Lung (tissue), 12 donors: ENCODE results near the gene ZNF385A. TPM values are rescaled to one million over a fixed set of nuclear protein-coding genes. Genes with fewer than 3 reads are reported as not detected.

Experiments
- ATAC-seq: fragments of 200-7000 bp; cut with Tn5 transposase; one replicate; pipeline ENCODE4 v1.9.1; 2020; ENCODE audit warnings: moderate number of reproducible peaks; ENCODE audit not compliant: insufficient read depth, low FRiP score
- DNase-seq, 3 donors: peaks; one replicate each; pipeline ENCODE4 v3.0.0-alpha.2; 2013 to 2017
- H3K27ac ChIP-seq, 2 donors: one replicate each; pipeline ENCODE4 v1.5.1; 2013; ENCODE audit warnings: mild to moderate bottlenecking in 2 of 2, moderate library complexity in 2 of 2, control low read depth in 1 of 2, inconsistent platforms in 1 of 2, low read depth in 1 of 2, low read length in 1 of 2
- H3K27me3 ChIP-seq, 3 donors: one replicate each; pipeline ENCODE4 v1.5.1; 2013; ENCODE audit warnings: low read length in 2 of 3; ENCODE audit not compliant: control insufficient read depth in 3 of 3, insufficient read depth in 3 of 3
- H3K36me3 ChIP-seq, 4 donors: one replicate each; pipeline ENCODE4 v1.5.1; 2013; ENCODE audit warnings: low read length in 4 of 4, mild to moderate bottlenecking in 1 of 4, moderate library complexity in 1 of 4; ENCODE audit not compliant: control insufficient read depth in 4 of 4, insufficient read depth in 4 of 4
- H3K4me1 ChIP-seq, 5 donors: one replicate each; pipeline ENCODE4 v1.5.1; 2013; ENCODE audit warnings: low read length in 5 of 5, mild to moderate bottlenecking in 2 of 5, moderate library complexity in 1 of 5; ENCODE audit not compliant: control insufficient read depth in 5 of 5, insufficient read depth in 5 of 5
- H3K4me3 ChIP-seq: one replicate; pipeline ENCODE4 v1.5.1; 2013; ENCODE audit warnings: mild to moderate bottlenecking, control low read depth, moderate library complexity
- H3K9ac ChIP-seq, 2 donors: one replicate each; pipeline ENCODE4 v1.5.1; 2013; ENCODE audit warnings: low read length in 2 of 2, control low read depth in 1 of 2; ENCODE audit not compliant: insufficient read depth in 1 of 2
- H3K9me3 ChIP-seq, 4 donors: one replicate each; pipeline ENCODE4 v1.5.1; 2013; ENCODE audit warnings: low read length in 3 of 4, mild to moderate bottlenecking in 1 of 4, moderate library complexity in 1 of 4; ENCODE audit not compliant: control insufficient read depth in 4 of 4, insufficient read depth in 3 of 4
- CTCF ChIP-seq: IDR thresholded peaks from 2 replicates; pipeline ENCODE4 v1.5.1; 2012; ENCODE audit warnings: mild to moderate bottlenecking; ENCODE audit errors: control extremely low read depth, extremely low read depth
- WGBS, 2 donors: extraction: QIAGEN DNeasy Blood & Tissue Kit; methylation state at CpG; one replicate each; pipeline ENCODE4 v1.1.7; 2013; 5-methylcytosine and 5-hydroxymethylcytosine counted together
- polyA plus RNA-seq, 2 donors: library from polyadenylated mRNA; stranded (reverse); fragments of 200-250 nt; gene quantifications; one replicate each; pipeline ENCODE4 v1.2.1, GENCODE V29; 2013
- total RNA-seq, 2 donors: library from RNA; depleted of rRNA in 1 of 2; stranded (reverse); fragments of >200 nt in 1 of 2; gene quantifications; one replicate each; pipeline ENCODE4 v1.2.1, GENCODE V29; 2014 to 2021
- donor health status: control.
- donor health status: control.
- donor health status: Bipolar disorder and iron deficiency.
- donor health status: healthy.
- donor health status: DM: yes; HTN: yes; CAD: no.

The ZNF385A gene
- total and polyA plus RNA-seq, 4 donors, result 7.6 to 26.1 (median 16.6) TPM

GRCh38 chr12:54377797-54378515, 6.6 kb downstream of the ZNF385A start:
- Histone ChIP-seq H3K4me1 (peaks cover 0 to 27% (median 4%) of the 10 kb centered on the region in 5 donors), H3K36me3 (peaks cover 0 to 9% (median 0%) of the 10 kb centered on the region in 4 donors), H3K9me3 (no peaks in the 10 kb centered on the region), H3K9ac (no peak overlapping the region), H3K27ac (no peak overlapping the region), H3K4me3 (no peak overlapping the region), H3K27me3 (no peaks in the 10 kb centered on the region)
- no peak for TF ChIP-seq CTCF
- WGBS, 2 donors, result 89 to 91% methylated on average over 6 of the region's 6 CpGs
- no peak for ATAC-seq
- DNase-seq, result no peak

GRCh38 chr12:54377007-54377406, 7.5 kb downstream of the ZNF385A start:
- ATAC-seq, result no peak
- 67 to 84% methylated on average over 2 of the region's 2 CpGs for WGBS, 2 donors
- DNase-seq, result no peak

GRCh38 chr12:54376596-54376995, 7.9 kb downstream of the ZNF385A start:
- no peaks in the 10 kb centered on the region for H3K9me3 ChIP-seq
- WGBS, 2 donors, result 85 to 90% methylated on average over 4 of the region's 4 CpGs
- TF ChIP-seq CTCF, result no peak
- no peaks in the 10 kb centered on the region for H3K27me3 ChIP-seq
- H3K9ac ChIP-seq, result no peak overlapping the region
- peaks cover 0 to 9% (median 0%) of the 10 kb centered on the region in 4 donors for H3K36me3 ChIP-seq
- ATAC-seq, result no peak
- H3K4me3 ChIP-seq, result no peak overlapping the region
- DNase-seq, result no peak
- peak overlapping the region in 1 of 2 donors; percentile 25 for H3K27ac ChIP-seq
- H3K4me1 ChIP-seq, result peaks cover 0 to 38% (median 14%) of the 10 kb centered on the region in 5 donors

More at GRCh38 chr12:54377007-54377406, 7.5 kb downstream of the ZNF385A start:
- Histone ChIP-seq H3K9me3 (no peaks in the 10 kb centered on the region), H3K4me3 (no peak overlapping the region), H3K36me3 (peaks cover 0 to 9% (median 0%) of the 10 kb centered on the region in 4 donors), H3K9ac (no peak overlapping the region), H3K4me1 (peaks cover 0 to 34% (median 10%) of the 10 kb centered on the region in 5 donors), H3K27me3 (no peaks in the 10 kb centered on the region), H3K27ac (no peak overlapping the region)
- no peak for TF ChIP-seq CTCF
